Aorta (tissue), 5 donors: ENCODE data around the gene CFHR4. TPM values are rescaled to one million over a fixed set of nuclear protein-coding genes. Genes with fewer than 3 reads are reported as not detected.
"Not testable (repeated sequence)": the region's sequence is repeated elsewhere in the genome, so short reads cannot be mapped to it uniquely, and the experiment has no call there.

Experiments used
- ATAC-seq: fragments of 200-7000 bp; cut with Tn5 transposase; one replicate; pipeline ENCODE4 v1.9.1; 2022; ENCODE audit warnings: moderate library complexity; ENCODE audit not compliant: low FRiP score
- DNase-seq, 2 donors: peaks; one replicate each; pipeline ENCODE4 v3.0.0-alpha.2; 2020
- H3K27ac ChIP-seq, 2 donors: one replicate each; pipeline ENCODE4 v1.5.1; 2013; ENCODE audit warnings: low read length in 2 of 2, mild to moderate bottlenecking in 2 of 2, moderate library complexity in 2 of 2, control low read depth in 1 of 2, inconsistent platforms in 1 of 2, low read depth in 1 of 2
- H3K27me3 ChIP-seq, 2 donors: one replicate each; pipeline ENCODE4 v1.6.1; 2013; ENCODE audit warnings: control low read depth in 1 of 2, low read length in 1 of 2, mild to moderate bottlenecking in 1 of 2, moderate library complexity in 1 of 2; ENCODE audit not compliant: insufficient read depth in 2 of 2, control insufficient read depth in 1 of 2
- H3K36me3 ChIP-seq, 2 donors: one replicate each; pipeline ENCODE4 v1.6.1; 2013; ENCODE audit warnings: control low read depth in 1 of 2, low read length in 1 of 2, mild to moderate bottlenecking in 1 of 2; ENCODE audit not compliant: insufficient read depth in 2 of 2, control insufficient read depth in 1 of 2
- H3K4me1 ChIP-seq, 2 donors: one replicate each; pipeline ENCODE4 v1.6.1; 2013; ENCODE audit warnings: low read length in 2 of 2, control low read depth in 1 of 2, mild to moderate bottlenecking in 1 of 2, moderate library complexity in 1 of 2; ENCODE audit not compliant: insufficient read depth in 2 of 2, control insufficient read depth in 1 of 2
- H3K4me3 ChIP-seq, 2 donors: one replicate each; pipeline ENCODE4 v1.5.1; 2013; ENCODE audit warnings: low read length in 2 of 2, control low read depth in 1 of 2, mild to moderate bottlenecking in 1 of 2
- H3K9me3 ChIP-seq: one replicate; pipeline ENCODE4 v1.6.1; 2013; ENCODE audit warnings: mild to moderate bottlenecking, low read length; ENCODE audit not compliant: control insufficient read depth
- WGBS, 2 donors: extraction: QIAGEN DNeasy Blood & Tissue Kit; methylation state at CpG; one replicate each; pipeline ENCODE4 v1.1.7; 2013; 5-methylcytosine and 5-hydroxymethylcytosine counted together
- intact Hi-C, 2 donors: fragments of 100-400 bp; cut with DNase I; formaldehyde crosslinking; loops; one replicate each; pipeline versions ENCODE4 v1.14.2 to v1.15.0; 2022
- polyA plus RNA-seq, 2 donors: library from polyadenylated mRNA; stranded (reverse); fragments of 200-250 nt; gene quantifications; one replicate each; pipeline ENCODE4 v1.2.3, GENCODE V29; 2013
- total RNA-seq, 2 donors: library from RNA; stranded (reverse); fragmentation: NEBNext Ultra II Directional; extraction: Animal tissue kit (Norgen Biotek cat#: 25700); gene quantifications; one replicate each; pipeline ENCODE4 v1.2.1, GENCODE V29; 2021
- donor health status: healthy with polysubstance abuse.
- donor health status: Bipolar disorder and iron deficiency.
- donor health status: DM: no; HTN: no; CAD: no.
- donor health status: DM: no; HTN: no; CAD: no.
- donor health status: DM: yes; HTN: yes; CAD: no.

CFHR4 gene
- total and polyA plus RNA-seq, 4 donors: not detected

GRCh38 chr1:196873385-196873784 lies 14.5 kb upstream of the CFHR4 start:
- H3K36me3 ChIP-seq: no peaks in the 10 kb centered on the region
- intact Hi-C loops: no loop called here
- no peaks in the 10 kb centered on the region for H3K9me3 ChIP-seq
- no peak overlapping the region for H3K4me3 ChIP-seq
- no peaks in the 10 kb centered on the region for H3K4me1 ChIP-seq
- 87 to 88% methylated on average over 4 of the region's 4 CpGs for WGBS, 2 donors
- H3K27ac ChIP-seq: no peak overlapping the region
- DNase-seq (no peak), ATAC-seq (no peak)
- H3K27me3 ChIP-seq: peaks cover 0 to 3% of the 10 kb centered on the region in 2 donors

DNA sequence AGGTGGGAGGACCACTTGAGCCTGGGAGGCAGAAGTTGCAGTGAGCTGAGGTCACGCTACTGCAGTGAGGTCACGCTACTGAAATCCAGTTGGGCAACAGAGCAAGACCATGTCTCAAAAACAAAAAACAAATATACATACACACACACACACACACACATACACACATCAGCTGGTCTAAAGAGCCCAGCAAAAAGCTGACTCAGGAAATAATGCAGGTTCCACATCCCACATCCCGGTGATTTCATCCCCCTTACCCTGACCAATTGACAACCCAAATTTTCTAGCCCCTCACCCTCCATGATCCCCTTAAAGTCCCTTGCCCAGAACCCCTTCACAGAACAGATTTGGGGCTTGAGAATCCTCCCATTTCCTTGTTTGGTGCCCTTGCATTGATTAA lies 11.9 kb upstream of the CFHR4 start:
- Histone ChIP-seq H3K27me3 (peaks cover 0 to 3% of the 10 kb centered on the region in 2 donors), H3K4me3 (no peak overlapping the region), H3K4me1 (no peaks in the 10 kb centered on the region), H3K36me3 (no peaks in the 10 kb centered on the region), H3K9me3 (no peaks in the 10 kb centered on the region), H3K27ac (no peak overlapping the region)
- ATAC-seq (no peak), DNase-seq (no peak)
- intact Hi-C loops: no loop called here
- 95 to 100% methylated on average over 3 of the region's 3 CpGs for WGBS, 2 donors

DNA sequence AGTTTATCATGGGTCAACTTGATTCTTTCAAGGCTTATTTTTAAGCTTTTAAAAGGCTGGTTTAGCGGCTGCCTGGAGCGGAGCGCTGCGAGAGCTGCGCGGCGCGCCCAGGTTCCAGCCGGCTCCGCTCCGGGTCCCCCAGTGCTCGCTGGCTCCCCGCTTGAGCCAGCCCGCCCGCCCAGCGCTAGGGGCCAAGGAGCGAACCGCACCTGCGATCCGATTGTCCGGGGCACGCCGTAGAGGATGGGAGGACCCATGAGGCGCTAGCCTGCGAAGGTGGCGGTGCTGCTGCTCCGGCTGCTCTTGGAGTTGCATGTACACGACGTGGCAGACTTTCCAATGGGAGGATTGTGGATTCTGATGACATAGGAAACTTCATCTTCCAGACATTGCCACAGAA lies 9.9 kb upstream of the CFHR4 start:
- ATAC-seq: no peak
- intact Hi-C loops: no loop called here
- WGBS, 2 donors: 2 to 6% methylated on average over 29 of the region's 29 CpGs

DNA sequence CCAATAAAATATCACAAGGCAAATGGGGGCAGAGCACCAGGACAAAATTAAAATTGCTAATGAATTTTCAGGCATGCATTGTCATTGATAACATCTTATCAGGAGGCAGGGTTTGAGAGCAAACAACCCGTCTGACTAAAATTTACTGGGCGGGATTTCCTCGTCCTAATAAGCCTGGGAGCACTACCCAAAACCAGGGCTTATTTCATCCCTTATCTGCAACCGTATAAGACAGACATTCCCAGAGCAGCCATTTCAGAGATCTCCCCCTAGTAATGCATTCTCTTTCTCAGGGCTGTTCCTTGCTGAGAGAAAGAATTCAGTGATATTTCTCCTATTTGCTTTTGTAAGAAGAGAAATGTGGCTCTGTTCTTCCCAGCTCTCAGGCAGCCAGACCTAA lies 1.3 kb upstream of the CFHR4 start:
- DNase-seq, ATAC-seq, H3K4me3 ChIP-seq, intact Hi-C loops, H3K27me3 ChIP-seq, H3K27ac ChIP-seq, H3K9me3 ChIP-seq, H3K4me1 ChIP-seq, H3K36me3 ChIP-seq: not testable (repeated sequence)
- WGBS, 2 donors: 74 to 84% methylated on average over 4 of the region's 4 CpGs

More for the DNA sequence above, 9.9 kb upstream of the CFHR4 start:
- DNase-seq: no peak
- Histone ChIP-seq H3K36me3 (no peaks in the 10 kb centered on the region), H3K27me3 (peaks cover 0 to 3% of the 10 kb centered on the region in 2 donors), H3K4me1 (no peaks in the 10 kb centered on the region), H3K27ac (no peak overlapping the region), H3K4me3 (no peak overlapping the region), H3K9me3 (no peaks in the 10 kb centered on the region)

DNA sequence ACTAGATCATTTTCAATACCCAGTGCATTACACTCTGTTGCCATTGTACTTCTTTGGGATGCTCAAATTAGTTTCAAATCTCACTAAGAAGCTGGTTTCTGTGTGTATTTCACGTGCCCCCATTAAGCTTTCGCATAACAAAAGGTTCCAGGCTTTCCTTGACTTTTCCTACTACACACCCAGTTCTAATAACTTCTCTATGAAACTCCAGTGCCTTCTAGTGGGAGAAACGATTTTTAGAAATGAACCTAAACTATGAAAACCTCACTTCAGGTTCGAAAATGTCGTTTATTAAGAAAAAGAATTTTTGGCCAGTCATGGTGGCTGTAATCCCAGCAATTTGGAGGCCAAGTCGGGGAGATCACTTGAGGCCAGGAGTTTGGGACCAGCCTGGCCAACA lies 2.8 kb downstream of the CFHR4 start:
- H3K27me3 ChIP-seq: no peaks in the 10 kb centered on the region
- no peaks in the 10 kb centered on the region for H3K9me3 ChIP-seq
- no peak overlapping the region for H3K4me3 ChIP-seq
- ATAC-seq (no peak), DNase-seq (no peak)
- no peaks in the 10 kb centered on the region for H3K4me1 ChIP-seq
- intact Hi-C loops: no loop called here
- H3K36me3 ChIP-seq: no peaks in the 10 kb centered on the region
- H3K27ac ChIP-seq: no peak overlapping the region
- WGBS, 2 donors: 58 to 61% methylated on average over 6 of the region's 6 CpGs

DNA sequence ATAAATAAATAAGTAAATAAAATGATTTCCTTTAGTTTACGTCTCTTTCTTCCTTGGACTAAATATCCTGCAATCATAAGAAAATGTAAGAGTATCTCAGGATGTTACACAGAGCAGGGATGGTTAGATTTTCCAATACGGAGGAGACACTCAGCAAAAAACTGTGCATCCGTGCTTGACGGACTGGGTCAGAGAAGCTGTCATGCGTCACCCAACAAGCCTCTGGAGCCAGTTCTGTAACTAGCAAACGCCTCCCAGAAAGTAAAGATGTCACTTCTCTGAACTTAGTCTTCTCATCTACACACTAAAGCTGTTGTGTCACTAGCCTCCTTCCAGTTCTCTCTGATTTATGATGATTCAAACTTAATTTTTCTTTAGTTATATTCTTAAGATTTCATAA lies 3.4 kb downstream of the CFHR4 start:
- WGBS, 2 donors: 78 to 81% methylated on average over 6 of the region's 6 CpGs
- intact Hi-C loops: no loop called here
- Histone ChIP-seq H3K36me3 (no peaks in the 10 kb centered on the region), H3K9me3 (no peaks in the 10 kb centered on the region), H3K27ac (no peak overlapping the region), H3K4me3 (no peak overlapping the region), H3K27me3 (no peaks in the 10 kb centered on the region), H3K4me1 (no peaks in the 10 kb centered on the region)
- ATAC-seq (no peak), DNase-seq (no peak)

- ATAC-seq (no peak), DNase-seq (no peak)
- peaks cover 2% of the 10 kb centered on the region for H3K9me3 ChIP-seq
- H3K27me3 ChIP-seq: peaks cover 0 to 1% of the 10 kb centered on the region in 2 donors
- 69 to 78% methylated on average over 8 of the region's 8 CpGs for WGBS, 2 donors
- no peak overlapping the region for H3K27ac ChIP-seq
- H3K36me3 ChIP-seq: no peaks in the 10 kb centered on the region
- no peak overlapping the region for H3K4me3 ChIP-seq
- no peaks in the 10 kb centered on the region for H3K4me1 ChIP-seq
- intact Hi-C loops: no loop called here
Observed at GRCh38 chr1:196896355-196896754, 8.5 kb downstream of the CFHR4 start.

- ATAC-seq: peak; percentile 44
- peaks cover 2% of the 10 kb centered on the region for H3K9me3 ChIP-seq
- H3K4me1 ChIP-seq: no peaks in the 10 kb centered on the region
- 18 to 24% methylated on average over 26 of the region's 26 CpGs for WGBS, 2 donors
- intact Hi-C loops: no loop called here
- peaks cover 0 to 1% of the 10 kb centered on the region in 2 donors for H3K27me3 ChIP-seq
- no peak for DNase-seq
- no peak overlapping the region for H3K4me3 ChIP-seq
- no peak overlapping the region for H3K27ac ChIP-seq
- H3K36me3 ChIP-seq: no peaks in the 10 kb centered on the region
Observed at GRCh38 chr1:196897158-196897828, 9.4 kb downstream of the CFHR4 start.

DNA sequence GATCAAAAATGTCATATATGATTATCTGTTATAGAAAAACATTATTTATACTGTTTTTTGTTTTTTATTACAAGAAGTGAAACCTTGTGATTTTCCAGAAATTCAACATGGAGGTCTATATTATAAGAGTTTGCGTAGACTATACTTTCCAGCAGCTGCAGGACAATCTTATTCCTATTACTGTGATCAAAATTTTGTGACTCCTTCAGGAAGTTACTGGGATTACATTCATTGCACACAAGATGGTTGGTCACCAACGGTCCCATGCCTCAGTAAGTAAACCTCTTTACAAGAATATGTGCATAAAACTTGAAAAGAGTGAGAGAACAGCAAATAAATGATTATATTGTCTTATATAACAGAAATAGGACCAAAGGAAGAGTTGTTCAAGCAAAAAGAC lies 14.5 kb downstream of the CFHR4 start:
- DNase-seq: no peak
- H3K27ac ChIP-seq: no peak overlapping the region
- peaks cover 2% of the 10 kb centered on the region for H3K9me3 ChIP-seq
- H3K36me3 ChIP-seq: no peaks in the 10 kb centered on the region
- no peaks in the 10 kb centered on the region for H3K27me3 ChIP-seq
- H3K4me3 ChIP-seq: no peak overlapping the region
- intact Hi-C loops: no loop called here
- H3K4me1 ChIP-seq: no peaks in the 10 kb centered on the region
- WGBS, 2 donors: 85 to 90% methylated on average over 2 of the region's 2 CpGs
- no peak for ATAC-seq
